H1 (cell line): ENCODE data around the gene TMEM14C. TPM values are rescaled to one million over a fixed set of nuclear protein-coding genes. Genes with fewer than 3 reads are reported as not detected.

Source experiments
- CTCF ChIA-PET: fragments of 300-600 bp; sonication (Branson Sonifier 250); formaldehyde crosslinking; loops from one replicate; lab custom pipeline; 2021; ENCODE audit not compliant: partially characterized antibody; lab: Charles Lee
- POLR2A ChIA-PET: fragments of 300-600 bp; sonication (Branson Sonifier 250); formaldehyde crosslinking; loops from one replicate; lab custom pipeline; 2021; ENCODE audit warnings: inconsistent platforms; ENCODE audit not compliant: partially characterized antibody; lab: Charles Lee
- DNase-seq, 2 experiments: peaks; one replicate each; pipeline versions ENCODE4 v3.0.0 to v3.0.0-alpha.2; 2010 to 2022; ENCODE audit warnings: low spot score in 2 of 2, low read depth in 1 of 2, mixed read lengths in 1 of 2
- FAIRE-seq: peaks from 2 replicates; lab custom pipeline; 2011; peaks lifted over from hg19 to GRCh38; lab: Jason Lieb, UNC
- H2AFZ ChIP-seq: 2 replicates; pipeline ENCODE4 v1.8.1; 2012; ENCODE audit warnings: low read length, inconsistent platforms
- H2AK5ac ChIP-seq: 2 replicates; pipeline ENCODE4 v1.6.1; 2013; ENCODE audit warnings: low read depth, low read length
- H2BK120ac ChIP-seq: replicated peaks from 2 replicates; pipeline ENCODE3; 2013; ENCODE audit warnings: low read depth, low read length, inconsistent platforms
- H2BK12ac ChIP-seq: 2 replicates; pipeline ENCODE4 v1.6.1; 2013; ENCODE audit warnings: low read depth, low read length
- H2BK15ac ChIP-seq: 2 replicates; pipeline ENCODE4 v1.6.1; 2013; ENCODE audit warnings: low read length
- H2BK20ac ChIP-seq: 2 replicates; pipeline ENCODE4 v1.6.1; 2013; ENCODE audit warnings: low read length
- H2BK5ac ChIP-seq: 2 replicates; pipeline ENCODE4 v1.6.1; 2013; ENCODE audit warnings: low read depth, low read length
- H3K14ac ChIP-seq: 2 replicates; pipeline ENCODE4 v1.6.1; 2013; ENCODE audit warnings: inconsistent platforms; ENCODE audit not compliant: insufficient read length
- H3K18ac ChIP-seq: 2 replicates; pipeline ENCODE4 v1.6.1; 2013; ENCODE audit warnings: low read length; ENCODE audit errors: extremely low read depth
- H3K23ac ChIP-seq: 2 replicates; pipeline ENCODE4 v1.6.1; 2013; ENCODE audit warnings: inconsistent platforms; ENCODE audit not compliant: insufficient read length
- H3K23me2 ChIP-seq: 2 replicates; pipeline ENCODE4 v1.6.1; 2013; ENCODE audit warnings: low read depth, low read length
- H3K27ac ChIP-seq: 2 replicates; pipeline ENCODE4 v1.6.1; 2011; ENCODE audit warnings: low read depth, low read length, inconsistent platforms
- H3K27me3 ChIP-seq, 4 experiments: replicated peaks in 1 of 4; 1 replicate in 1 of 4; 2 replicates in 3 of 4; pipeline versions ENCODE4 v1.6.1 to v1.8.1; 2011 to 2013; ENCODE audit warnings: low read length in 3 of 4, mild to moderate bottlenecking in 3 of 4, inconsistent platforms in 2 of 4, mixed read lengths in 2 of 4, moderate library complexity in 1 of 4; ENCODE audit not compliant: control insufficient read depth in 3 of 4, insufficient read depth in 3 of 4; ENCODE audit errors: extremely low read depth in 1 of 4
- H3K36me3 ChIP-seq, 4 experiments: 2 replicates each; pipeline versions ENCODE4 v1.6.1 to v1.8.1; 2011 to 2013; ENCODE audit warnings: mild to moderate bottlenecking in 4 of 4, low read length in 3 of 4, moderate library complexity in 2 of 4, control low read depth in 1 of 4, inconsistent platforms in 1 of 4; ENCODE audit not compliant: insufficient read depth in 4 of 4, control insufficient read depth in 2 of 4
- H3K4ac ChIP-seq: replicated peaks from 2 replicates; pipeline ENCODE3; 2013; ENCODE audit warnings: low read length, low read depth, mixed read lengths, inconsistent platforms; ENCODE audit not compliant: insufficient read length
- H3K4me1 ChIP-seq, 4 experiments: replicated peaks in 1 of 4; 1 replicate in 1 of 4; 2 replicates in 3 of 4; pipeline versions ENCODE4 v1.6.1 to v1.8.1; 2011 to 2013; ENCODE audit warnings: low read length in 3 of 4, inconsistent platforms in 2 of 4, mixed read lengths in 1 of 4; ENCODE audit not compliant: insufficient read depth in 4 of 4, control insufficient read depth in 3 of 4
- H3K4me2 ChIP-seq, 2 experiments: 2 replicates each; pipeline versions ENCODE4 v1.6.1 to v1.8.1; 2011 to 2013; ENCODE audit warnings: low read depth in 2 of 2, low read length in 2 of 2, control low read depth in 1 of 2, inconsistent platforms in 1 of 2, mild to moderate bottlenecking in 1 of 2; ENCODE audit not compliant: insufficient read depth in 1 of 2
- H3K4me3 ChIP-seq, 4 experiments: fragments of 200-600, 300-600 bp in 1 of 4; sonication (generic), shearing (Covaris generic), sonication (Bioruptor Twin) in 1 of 4; 2 replicates each; pipeline versions ENCODE4 v1.5.1 to v1.8.1; 2011 to 2016; ENCODE audit warnings: low read length in 4 of 4, low read depth in 3 of 4, control low read depth in 2 of 4, inconsistent platforms in 2 of 4, mild to moderate bottlenecking in 2 of 4, mixed read lengths in 1 of 4, moderate library complexity in 1 of 4; ENCODE audit not compliant: insufficient read depth in 2 of 4; ENCODE audit errors: extremely low read depth in 1 of 4
- H3K56ac ChIP-seq: replicated peaks from 2 replicates; pipeline ENCODE3; 2013; ENCODE audit warnings: low read depth, mild to moderate bottlenecking, mixed read lengths, low read length, inconsistent platforms; ENCODE audit not compliant: insufficient read length
- H3K79me1 ChIP-seq: 2 replicates; pipeline ENCODE4 v1.6.1; 2013; ENCODE audit warnings: low read depth, low read length, control low read depth
- H3K79me2 ChIP-seq, 2 experiments: 2 replicates each; pipeline versions ENCODE4 v1.6.1 to v1.8.1; 2012 to 2013; ENCODE audit warnings: low read length in 2 of 2, mild to moderate bottlenecking in 2 of 2, inconsistent platforms in 1 of 2; ENCODE audit not compliant: insufficient read depth in 2 of 2, control insufficient read depth in 1 of 2
- H3K9ac ChIP-seq, 4 experiments: replicated peaks in 1 of 4; 1 replicate in 1 of 4; 2 replicates in 3 of 4; pipeline versions ENCODE4 v1.6.1 to v1.8.1; 2011 to 2013; ENCODE audit warnings: low read depth in 3 of 4, low read length in 3 of 4, control low read depth in 2 of 4, mild to moderate bottlenecking in 2 of 4, moderate library complexity in 2 of 4, inconsistent platforms in 1 of 4; ENCODE audit errors: extremely low read depth in 1 of 4
- H3K9me3 ChIP-seq, 2 experiments: 2 replicates each; pipeline versions ENCODE4 v1.6.1 to v1.8.1; 2012 to 2013; ENCODE audit warnings: mild to moderate bottlenecking in 2 of 2, moderate library complexity in 2 of 2, control low read depth in 1 of 2, inconsistent platforms in 1 of 2, low read depth in 1 of 2, low read length in 1 of 2, mixed read lengths in 1 of 2; ENCODE audit not compliant: insufficient read depth in 2 of 2
- H4K20me1 ChIP-seq, 2 experiments: replicated peaks in 1 of 2; 2 replicates each; pipeline versions ENCODE3 to v1.8.1; 2011 to 2013; ENCODE audit warnings: inconsistent platforms in 2 of 2, low read length in 2 of 2, mild to moderate bottlenecking in 1 of 2; ENCODE audit not compliant: insufficient read depth in 2 of 2, control insufficient read depth in 1 of 2
- H4K5ac ChIP-seq: 2 replicates; pipeline ENCODE4 v1.6.1; 2013; ENCODE audit warnings: low read length, low read depth, mixed read lengths, inconsistent platforms; ENCODE audit not compliant: insufficient read length
- H4K8ac ChIP-seq: 2 replicates; pipeline ENCODE4 v1.8.0; 2013; ENCODE audit warnings: mild to moderate bottlenecking, moderate library complexity, low read length, inconsistent platforms; ENCODE audit not compliant: insufficient read depth; ENCODE audit errors: extremely low read depth
- H4K91ac ChIP-seq: replicated peaks from 2 replicates; pipeline ENCODE3; 2013; ENCODE audit warnings: low read length, mixed read lengths, inconsistent platforms; ENCODE audit not compliant: insufficient read length
- WGBS, 2 experiments: shearing (Covaris generic) in 1 of 2; methylation state at CpG; one replicate each; pipeline versions ENCODE4 v1.1.6 to v1.1.7; 2013 to 2015; ENCODE audit warnings: low lambda C conversion rate in 2 of 2, mixed read lengths in 2 of 2, inconsistent platforms in 1 of 2, low coverage in 1 of 2, missing lambda C conversion rate in 1 of 2; ENCODE audit not compliant: insufficient replicate concordance in 2 of 2, insufficient coverage in 1 of 2, insufficient read length in 1 of 2; ENCODE audit errors: extremely low coverage in 1 of 2, missing lambda C conversion rate in 1 of 2; 5-methylcytosine and 5-hydroxymethylcytosine counted together
- polyA plus RNA-seq, 7 experiments: library from polyadenylated mRNA; depleted of rRNA in 3 of 7; stranded (reverse) in 5 of 7; unstranded in 2 of 7; fragments of >200 nt in 5 of 7; fragments of 200-250 nt in 2 of 7; gene quantifications; 1 replicate in 5 of 7; 2 replicates in 1 of 7; 4 replicates in 1 of 7; pipeline versions ENCODE4 v1.2.1 to v1.2.3, GENCODE V29; 2011 to 2013; ENCODE audit warnings: missing spikeins in 2 of 7, mixed read lengths in 2 of 7
- total RNA-seq: library from RNA; stranded (reverse); fragmentation: NEBNext Ultra II Directional; extraction: Animal tissue kit (Norgen Biotek cat#: 25700); gene quantifications from 2 replicates; pipeline ENCODE4 v1.2.1, GENCODE V29; 2021

The TMEM14C gene
- total and polyA plus RNA-seq, 2 of the 8 experiments (the other 6 are each of a cell fraction or from before 2014, with no cell fraction given) = 116 to 157 TPM

- Histone ChIP-seq H3K4me1 (no peaks in the 10 kb centered on the region; a peak in 1 of 7 replicates), H2BK20ac (no peak overlapping the region), H2AK5ac (no peak overlapping the region), H3K27me3 (no peaks in the 10 kb centered on the region), H3K23me2 (no peaks in the 10 kb centered on the region), H3K9ac (no peak overlapping the region), H2BK15ac (no peak overlapping the region), H3K4me2 (no peak overlapping the region), H3K18ac (no peak overlapping the region), H3K56ac (no peak overlapping the region), H3K4ac (peak overlapping the region; percentile 7), H2AFZ (no peak overlapping the region), H3K14ac (no peak overlapping the region), H2BK12ac (no peak overlapping the region), H4K20me1 (peaks cover 3 to 7% of the 10 kb centered on the region in 2 experiments), H3K79me2 (peaks cover 0 to 15% of the 10 kb centered on the region in 2 experiments; a peak in 2 of 4 replicates), H4K91ac (no peak overlapping the region), H3K23ac (no peak overlapping the region), H3K36me3 (peaks cover 2 to 27% (median 16%) of the 10 kb centered on the region in 4 experiments; a peak in 5 of 8 replicates), H3K79me1 (peaks cover 3% of the 10 kb centered on the region; the same call in 1 of the 2 replicates), H2BK120ac (no peak overlapping the region), H2BK5ac (no peak overlapping the region), H3K27ac (no peak overlapping the region), H3K4me3 (no peak overlapping the region), H4K8ac (no peak overlapping the region; the same call in 1 of the 2 replicates), H3K9me3 (no peaks in the 10 kb centered on the region), H4K5ac (no peak overlapping the region)
- POLR2A ChIA-PET = interaction anchor here (1.5 to 4.4 kb wide), 2 partner anchors 12 to 101 kb away, joined by 4 to 32 read pairs; partner anchors contain the start of gene TMEM14B
- FAIRE-seq (no peak), DNase-seq (no peak)
- CTCF ChIA-PET = interaction anchor here (0.6 to 5.1 kb wide), 19 partner anchors 10 to 305 kb away, joined by 3 to 32 read pairs (median 4); partner anchors contain the start of gene TMEM14B
- 92% methylated on average over 6 of the region's 6 CpGs; no CpG with 5 or more reads in 1 of the 2 experiments for WGBS, 2 experiments
These were observed 37.0 kb downstream of the TMEM14C start for GRCh38 chr6:10759884-10760329.
